Chondrocyte (in vitro differentiated cells): Measurements from ENCODE around the gene CRNKL1. TPM values are rescaled to one million over a fixed set of nuclear protein-coding genes. Genes with fewer than 3 reads are reported as not detected.

Experiments used
- DNase-seq: peaks from one replicate; pipeline ENCODE4 v3.0.0; 2021; ENCODE audit warnings: mixed read lengths, low spot score
- H3K27ac Mint-ChIP-seq: one replicate; pipeline ENCODE4 v1.8.0; 2021; ENCODE audit warnings: mild to moderate bottlenecking, moderate library complexity, mixed read lengths; ENCODE audit not compliant: unreplicated experiment
- H3K27me3 Mint-ChIP-seq: 2 replicates; pipeline ENCODE4 v1.8.0; 2021; ENCODE audit warnings: low read depth, mixed read lengths
- H3K36me3 Mint-ChIP-seq: 2 replicates; pipeline ENCODE4 v1.8.0; 2021; ENCODE audit warnings: low read depth, mixed read lengths
- H3K4me1 Mint-ChIP-seq: 2 replicates; pipeline ENCODE4 v1.8.0; 2021; ENCODE audit warnings: low read depth, mild to moderate bottlenecking, mixed read lengths
- H3K4me3 Mint-ChIP-seq: one replicate; pipeline ENCODE4 v1.8.0; 2021; ENCODE audit warnings: mild to moderate bottlenecking, moderate library complexity, mixed read lengths; ENCODE audit not compliant: unreplicated experiment
- H3K9me3 Mint-ChIP-seq: 2 replicates; pipeline ENCODE4 v1.8.0; 2021; ENCODE audit warnings: low read depth, mixed read lengths
- total RNA-seq: library from RNA; stranded (reverse); gene quantifications from 3 replicates; pipeline ENCODE4 v1.2.1, GENCODE V29; 2021
- TF ChIP-seq, protein P1 (sequence below): fragments of 200-600 bp; sonication (generic); IDR thresholded peaks from 2 replicates; pipeline ENCODE4 v1.5.0; 2021; ENCODE audit warnings: antibody characterized with exemption, mild to moderate bottlenecking, moderate library complexity

Gene CRNKL1
- total RNA-seq, 1 donor from 2014 or later, result 16.4 TPM

DNA sequence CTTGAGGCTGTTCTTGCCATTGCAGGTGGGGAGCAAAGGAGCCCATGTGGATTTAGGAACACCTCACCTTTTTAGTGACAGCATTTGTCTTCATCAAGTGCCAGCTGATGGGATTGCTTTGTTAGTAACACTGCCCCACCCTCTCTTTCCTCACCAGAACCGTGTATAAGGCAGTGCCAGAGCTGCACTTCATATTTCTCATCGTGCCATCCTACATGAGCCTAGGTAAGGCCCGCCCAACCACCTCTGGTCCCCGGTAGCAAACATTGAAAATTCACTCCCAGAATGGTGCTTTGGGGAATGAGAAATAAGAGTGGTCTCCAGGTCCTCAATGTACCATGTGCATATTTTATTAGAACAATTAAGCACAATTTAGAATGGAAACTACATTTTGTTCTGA lies 22.8 kb upstream of the CRNKL1 start:
- TF ChIP-seq, protein P1, sequence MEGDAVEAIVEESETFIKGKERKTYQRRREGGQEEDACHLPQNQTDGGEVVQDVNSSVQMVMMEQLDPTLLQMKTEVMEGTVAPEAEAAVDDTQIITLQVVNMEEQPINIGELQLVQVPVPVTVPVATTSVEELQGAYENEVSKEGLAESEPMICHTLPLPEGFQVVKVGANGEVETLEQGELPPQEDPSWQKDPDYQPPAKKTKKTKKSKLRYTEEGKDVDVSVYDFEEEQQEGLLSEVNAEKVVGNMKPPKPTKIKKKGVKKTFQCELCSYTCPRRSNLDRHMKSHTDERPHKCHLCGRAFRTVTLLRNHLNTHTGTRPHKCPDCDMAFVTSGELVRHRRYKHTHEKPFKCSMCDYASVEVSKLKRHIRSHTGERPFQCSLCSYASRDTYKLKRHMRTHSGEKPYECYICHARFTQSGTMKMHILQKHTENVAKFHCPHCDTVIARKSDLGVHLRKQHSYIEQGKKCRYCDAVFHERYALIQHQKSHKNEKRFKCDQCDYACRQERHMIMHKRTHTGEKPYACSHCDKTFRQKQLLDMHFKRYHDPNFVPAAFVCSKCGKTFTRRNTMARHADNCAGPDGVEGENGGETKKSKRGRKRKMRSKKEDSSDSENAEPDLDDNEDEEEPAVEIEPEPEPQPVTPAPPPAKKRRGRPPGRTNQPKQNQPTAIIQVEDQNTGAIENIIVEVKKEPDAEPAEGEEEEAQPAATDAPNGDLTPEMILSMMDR, result no peak
- H3K9me3 Mint-ChIP-seq, result no peaks in the 10 kb centered on the region
- no peak overlapping the region for H3K27ac Mint-ChIP-seq
- H3K36me3 Mint-ChIP-seq, result no peaks in the 10 kb centered on the region
- peaks cover 26% of the 10 kb centered on the region for H3K27me3 Mint-ChIP-seq
- no peak for DNase-seq
- peaks cover 4% of the 10 kb centered on the region for H3K4me1 Mint-ChIP-seq
- H3K4me3 Mint-ChIP-seq, result no peak overlapping the region

DNA sequence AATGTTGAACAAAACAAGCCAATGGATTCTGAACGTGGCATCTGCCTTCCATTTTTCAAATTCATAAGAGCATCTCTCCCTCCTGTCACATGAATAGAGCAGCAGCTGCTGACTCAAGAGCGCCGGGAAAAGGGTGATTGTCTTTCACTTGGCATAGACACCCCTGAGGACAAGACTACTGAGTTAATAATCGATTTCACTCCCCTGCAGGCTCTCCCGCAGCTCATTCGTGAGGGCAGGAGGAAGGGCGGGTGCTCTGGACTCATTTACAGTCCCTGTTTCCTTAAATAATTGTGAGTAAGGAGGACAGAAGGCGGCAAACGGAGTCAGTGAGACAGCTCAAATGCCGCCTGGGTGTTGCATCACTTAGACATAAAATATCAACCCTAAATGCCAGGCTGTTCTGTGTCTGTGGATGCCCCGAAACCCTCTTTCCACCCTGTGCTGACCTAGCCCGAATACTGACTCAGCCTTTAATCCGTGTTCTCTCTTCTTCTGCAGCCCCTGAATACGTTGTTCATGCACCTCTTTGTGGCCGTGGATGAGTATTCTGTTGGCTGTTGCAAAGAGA lies 21.6 kb upstream of the CRNKL1 start:
- peaks cover 4% of the 10 kb centered on the region for H3K4me1 Mint-ChIP-seq
- no peak overlapping the region for H3K4me3 Mint-ChIP-seq
- TF ChIP-seq, protein P1, result no peak
- no peaks in the 10 kb centered on the region for H3K9me3 Mint-ChIP-seq
- H3K27me3 Mint-ChIP-seq, result peaks cover 26% of the 10 kb centered on the region
- no peaks in the 10 kb centered on the region for H3K36me3 Mint-ChIP-seq
- H3K27ac Mint-ChIP-seq, result no peak overlapping the region
- DNase-seq, result no peak

DNA sequence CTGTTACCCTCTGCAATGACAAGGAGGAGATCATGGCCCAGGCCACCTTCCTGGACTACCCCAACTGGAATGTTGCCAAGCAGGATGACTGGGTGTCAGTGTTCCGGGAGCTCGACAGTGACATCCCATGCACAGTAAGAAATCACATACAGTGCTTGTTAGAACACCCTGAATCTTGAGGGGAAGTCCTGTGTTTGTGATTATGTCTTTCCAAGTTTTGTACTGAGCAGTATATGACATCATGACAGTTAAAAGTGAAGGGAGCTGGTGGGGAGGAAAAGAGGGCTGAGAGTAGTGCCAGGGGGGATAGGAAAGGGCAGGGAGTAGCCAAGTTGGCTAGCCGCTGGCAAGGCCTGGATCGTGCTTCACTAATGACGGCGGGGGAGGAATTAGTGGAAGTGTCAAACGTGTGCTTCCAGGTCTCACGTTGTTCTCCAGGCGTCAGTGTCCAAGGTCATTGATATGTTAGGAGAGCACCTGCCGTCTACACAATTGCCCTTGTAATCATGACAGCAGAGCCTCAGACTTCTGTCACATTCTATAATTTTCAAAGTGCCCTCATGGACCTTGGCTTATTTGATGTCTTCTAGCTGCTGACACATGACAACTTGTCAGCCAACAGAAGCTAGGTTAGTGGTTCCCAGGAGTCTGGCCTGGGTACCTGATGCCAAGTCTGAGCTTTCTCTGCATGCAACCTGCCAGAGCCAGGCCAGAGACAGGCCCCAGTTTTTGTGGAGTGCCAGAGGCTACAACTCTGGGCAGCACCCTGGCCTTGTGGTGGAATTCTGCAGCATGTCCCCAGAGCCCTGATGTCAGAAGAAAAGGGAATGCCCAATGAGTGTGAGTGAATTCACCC lies 18.8 kb upstream of the CRNKL1 start:
- TF ChIP-seq, protein P1, result no peak
- H3K4me3 Mint-ChIP-seq, result no peak overlapping the region
- no peak overlapping the region for H3K27ac Mint-ChIP-seq
- DNase-seq, result no peak
- H3K9me3 Mint-ChIP-seq, result no peaks in the 10 kb centered on the region
- H3K4me1 Mint-ChIP-seq, result peaks cover 1% of the 10 kb centered on the region
- H3K36me3 Mint-ChIP-seq, result no peaks in the 10 kb centered on the region
- peaks cover 14% of the 10 kb centered on the region for H3K27me3 Mint-ChIP-seq

DNA sequence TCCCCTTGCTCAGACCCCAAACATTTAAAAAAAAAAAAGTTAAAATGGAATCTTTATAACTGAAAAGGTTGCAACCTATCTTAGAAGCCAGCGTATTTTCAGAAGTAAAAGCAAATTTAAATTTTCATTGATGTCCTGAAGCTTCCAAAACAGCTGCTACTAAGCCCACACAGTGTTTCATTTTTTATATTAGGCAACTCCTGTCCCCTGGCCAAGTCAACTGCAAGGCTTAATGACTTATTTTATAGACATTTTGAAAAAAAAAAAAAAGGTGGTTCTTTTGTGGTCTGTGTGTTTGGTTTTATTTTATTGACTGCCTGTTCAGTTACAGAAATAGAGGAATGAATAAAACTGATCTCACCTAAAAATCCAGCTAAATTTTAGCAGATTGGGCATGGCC lies 13.1 kb upstream of the CRNKL1 start:
- no peak for DNase-seq

More for the DNA sequence above, 13.1 kb upstream of the CRNKL1 start:
- TF ChIP-seq, protein P1, result no peak
- no peak overlapping the region for H3K27ac Mint-ChIP-seq
- H3K4me1 Mint-ChIP-seq, result no peaks in the 10 kb centered on the region
- peaks cover 31% of the 10 kb centered on the region for H3K27me3 Mint-ChIP-seq
- H3K36me3 Mint-ChIP-seq, result no peaks in the 10 kb centered on the region
- H3K4me3 Mint-ChIP-seq, result no peak overlapping the region
- H3K9me3 Mint-ChIP-seq, result no peaks in the 10 kb centered on the region
